GM12874 (cell line): ENCODE data around the gene CALR.

Source experiments
- CTCF ChIP-seq: IDR thresholded peaks from 2 replicates; pipeline ENCODE4 v1.5.1; 2011; ENCODE audit warnings: low read depth, mild to moderate bottlenecking, control low read depth, low read length, moderate library complexity; ENCODE audit not compliant: insufficient read depth

The CALR gene

DNA sequence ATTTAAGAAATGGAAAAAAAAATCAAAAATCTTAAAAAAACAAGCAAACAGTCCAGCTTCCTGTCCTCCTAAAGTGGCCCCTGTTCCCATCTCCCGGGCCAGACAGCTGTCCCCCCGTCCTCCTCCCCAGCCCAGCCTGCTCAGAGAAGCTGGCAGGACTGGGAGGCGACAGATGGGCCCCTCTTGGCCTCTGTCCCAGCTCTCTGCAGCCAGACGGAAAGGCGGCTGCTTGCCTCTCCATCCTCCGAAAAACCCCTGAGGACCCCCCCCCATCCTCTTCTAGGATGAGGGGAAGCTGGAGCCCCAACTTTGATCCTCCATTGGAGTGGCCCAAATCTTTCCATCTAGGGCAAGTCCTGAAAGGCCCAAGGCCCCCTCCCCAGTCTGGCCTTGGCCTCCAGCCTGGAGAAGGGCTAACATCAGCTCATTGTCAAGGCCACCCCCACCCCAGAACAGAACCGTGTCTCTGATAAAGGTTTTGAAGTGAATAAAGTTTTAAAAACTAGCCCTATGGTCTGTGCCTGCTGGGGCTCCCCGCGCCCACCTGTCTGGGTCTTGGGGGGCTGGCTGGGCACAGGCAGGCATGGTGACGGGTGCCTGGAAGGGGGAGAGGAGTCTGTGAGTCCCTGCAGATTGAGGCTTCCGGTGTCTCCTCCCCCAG is 14.9 kb downstream of the CALR start:
- TF ChIP-seq CTCF, result no peak

GRCh38 chr19:12953799-12954611 is 15.6 kb downstream of the CALR start:
- TF ChIP-seq CTCF, result no peak

GRCh38 chr19:12954612-12954962 is 16.2 kb downstream of the CALR start:
- no peak for TF ChIP-seq CTCF

- TF ChIP-seq CTCF, result no peak
Measured at GRCh38 chr19:12955996-12956395, 17.6 kb downstream of the CALR start.

GRCh38 chr19:12956446-12957388 is 18.3 kb downstream of the CALR start, which contains the start of gene GADD45GIP1:
GADD45GIP1 (minus strand) TSS chr19:12957223; CDS start chr19:12957212, 11 bp downstream.
- TF ChIP-seq CTCF, result no peak

- no peak for TF ChIP-seq CTCF
Measured at GRCh38 chr19:12959481-12959880, 21.1 kb downstream of the CALR start.
